Spleen (tissue), 7 donors: ENCODE measurements around the gene SLC5A4.

Experiments
- CTCF ChIP-seq, 11 experiments: fragments of 200-600 bp in 7 of 11; fragments of 450-650 bp in 4 of 11; sonication (generic) in 4 of 11; IDR thresholded peaks in 8 of 11; conservative IDR thresholded peaks in 3 of 11; 1 replicate in 7 of 11; 2 replicates in 4 of 11; pipeline versions ENCODE4 v1.4.0 to v1.8.0; 2016 to 2021; ENCODE audit warnings: antibody characterized with exemption in 11 of 11, inconsistent platforms in 4 of 11, mild to moderate bottlenecking in 1 of 11
- POLR2A ChIP-seq, 3 donors: fragments of 450-650 bp; IDR thresholded peaks; one replicate each; pipeline ENCODE4 v1.5.1; 2017; ENCODE audit warnings: antibody characterized with exemption in 3 of 3, mild to moderate bottlenecking in 1 of 3
- POLR2AphosphoS5 ChIP-seq, 3 donors: sonication (generic); formaldehyde crosslinking; IDR thresholded peaks; one replicate each; pipeline ENCODE4 v1.5.1; 2017; ENCODE audit warnings: antibody characterized with exemption in 3 of 3
- donor health status: DM: no; HTN: no; CAD: no; lungs with moderate emphysema.
- donor health status: DM: no; HTN: no; CAD: no.
- donor health status: DM: no; HTN: no; CAD: no.

- TF ChIP-seq CTCF (IDR thresholded peaks at IDR 0.05 in 8 of 11, conservative IDR thresholded peaks at IDR 0.05 in 3 of 11) (no peak), POLR2A (IDR thresholded peaks at IDR 0.05) (no peak), POLR2AphosphoS5 (IDR thresholded peaks at IDR 0.05) (no peak)
Measured at GRCh38 chr22:32232191-32232830, 22.8 kb downstream of the SLC5A4 start.
